Esophagus squamous epithelium (tissue), 4 donors: Measurements from ENCODE around the gene HSD17B7.
"Not testable (repeated sequence)": the region's sequence is repeated elsewhere in the genome, so short reads cannot be mapped to it uniquely, and the experiment has no call there.

Source experiments
- POLR2A ChIP-seq, 4 donors: fragments of 450-650 bp; IDR thresholded peaks; one replicate each; pipeline ENCODE4 v1.6.1; 2017; ENCODE audit warnings: antibody characterized with exemption in 4 of 4, mild to moderate bottlenecking in 4 of 4, moderate library complexity in 3 of 4
- TF ChIP-seq, protein P1 (sequence below), 6 experiments: fragments of 450-650 bp in 4 of 6; fragments of 200-600 bp in 2 of 6; sonication (generic) in 2 of 6; IDR thresholded peaks; one replicate each; pipeline ENCODE4 v1.5.1; 2016 to 2019; ENCODE audit warnings: antibody characterized with exemption in 6 of 6, mild to moderate bottlenecking in 4 of 6, moderate library complexity in 4 of 6

DNA sequence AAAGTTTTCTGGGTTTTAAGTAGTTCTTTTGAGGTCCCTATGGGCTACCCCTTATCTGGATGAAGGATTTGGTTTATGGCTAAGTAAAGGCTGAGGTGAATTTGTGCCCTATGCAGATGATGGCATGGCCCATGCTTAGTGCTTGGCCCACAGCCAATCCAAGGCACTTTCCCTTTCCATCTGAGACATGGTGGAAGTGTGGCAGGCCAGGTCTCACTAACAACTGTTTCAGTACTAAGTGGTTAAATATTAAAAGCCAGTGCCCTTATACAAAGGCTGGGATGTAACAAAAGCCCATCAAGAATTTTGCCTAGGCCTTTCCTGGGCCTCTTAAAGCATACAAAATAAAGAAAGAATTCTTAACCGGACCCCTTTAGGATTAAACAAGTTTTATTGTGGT lies 1.7 kb upstream of the HSD17B7 start:
- not testable (repeated sequence) for TF ChIP-seq POLR2A (IDR thresholded peaks at IDR 0.05)
- TF ChIP-seq, protein P1, sequence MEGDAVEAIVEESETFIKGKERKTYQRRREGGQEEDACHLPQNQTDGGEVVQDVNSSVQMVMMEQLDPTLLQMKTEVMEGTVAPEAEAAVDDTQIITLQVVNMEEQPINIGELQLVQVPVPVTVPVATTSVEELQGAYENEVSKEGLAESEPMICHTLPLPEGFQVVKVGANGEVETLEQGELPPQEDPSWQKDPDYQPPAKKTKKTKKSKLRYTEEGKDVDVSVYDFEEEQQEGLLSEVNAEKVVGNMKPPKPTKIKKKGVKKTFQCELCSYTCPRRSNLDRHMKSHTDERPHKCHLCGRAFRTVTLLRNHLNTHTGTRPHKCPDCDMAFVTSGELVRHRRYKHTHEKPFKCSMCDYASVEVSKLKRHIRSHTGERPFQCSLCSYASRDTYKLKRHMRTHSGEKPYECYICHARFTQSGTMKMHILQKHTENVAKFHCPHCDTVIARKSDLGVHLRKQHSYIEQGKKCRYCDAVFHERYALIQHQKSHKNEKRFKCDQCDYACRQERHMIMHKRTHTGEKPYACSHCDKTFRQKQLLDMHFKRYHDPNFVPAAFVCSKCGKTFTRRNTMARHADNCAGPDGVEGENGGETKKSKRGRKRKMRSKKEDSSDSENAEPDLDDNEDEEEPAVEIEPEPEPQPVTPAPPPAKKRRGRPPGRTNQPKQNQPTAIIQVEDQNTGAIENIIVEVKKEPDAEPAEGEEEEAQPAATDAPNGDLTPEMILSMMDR (IDR thresholded peaks at IDR 0.05): not testable (repeated sequence)
